ENCODE measurements around the gene MERTK.
"Not testable (repeated sequence)": the region's sequence is repeated elsewhere in the genome, so short reads cannot be mapped to it uniquely, and the experiment has no call there.

The MERTK gene

GRCh38 chr2:112047537-112048235, 149.3 kb downstream of the MERTK start:
- no peak for DNase-seq (ENCODE audit: low read depth)

DNA sequence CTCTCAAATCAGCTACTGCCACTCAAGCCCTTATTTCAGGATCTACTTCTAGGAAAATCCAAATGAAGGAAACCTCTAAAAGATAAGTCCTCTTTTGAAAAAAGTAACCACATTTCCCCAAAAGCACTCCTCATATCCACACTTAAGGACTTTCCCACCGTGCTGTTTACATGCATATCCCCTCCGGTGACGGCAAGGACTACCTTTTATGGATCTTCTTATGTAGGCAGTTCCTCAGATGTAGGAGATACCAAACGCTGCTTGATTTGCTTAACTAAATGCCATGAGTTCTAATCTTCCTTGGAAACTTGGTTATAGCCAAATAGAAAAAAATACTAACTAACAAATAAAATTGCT, 149.8 kb downstream of the MERTK start:
- no peak for DNase-seq (ENCODE audit: low read depth)

DNA sequence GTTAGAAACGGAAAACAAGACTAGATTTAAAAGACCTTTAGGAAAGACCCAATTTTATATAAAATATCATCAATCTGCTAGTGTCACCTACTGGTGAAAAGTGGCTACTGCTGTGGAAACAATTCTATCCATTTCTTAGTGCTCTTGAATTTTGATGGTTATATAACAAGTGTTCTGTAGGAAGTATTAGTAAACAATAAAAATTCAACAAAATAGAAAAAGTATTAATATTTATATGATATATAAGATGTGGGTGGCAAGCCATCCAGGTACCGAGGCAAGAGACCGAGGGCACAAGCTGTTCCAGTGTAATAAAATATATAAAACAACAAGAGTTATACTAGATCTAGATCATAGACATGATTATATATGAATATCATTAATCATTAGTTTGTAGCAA, 150.5 kb downstream of the MERTK start:
- peak; percentile 44 for DNase-seq (ENCODE audit: low read depth)

DNA sequence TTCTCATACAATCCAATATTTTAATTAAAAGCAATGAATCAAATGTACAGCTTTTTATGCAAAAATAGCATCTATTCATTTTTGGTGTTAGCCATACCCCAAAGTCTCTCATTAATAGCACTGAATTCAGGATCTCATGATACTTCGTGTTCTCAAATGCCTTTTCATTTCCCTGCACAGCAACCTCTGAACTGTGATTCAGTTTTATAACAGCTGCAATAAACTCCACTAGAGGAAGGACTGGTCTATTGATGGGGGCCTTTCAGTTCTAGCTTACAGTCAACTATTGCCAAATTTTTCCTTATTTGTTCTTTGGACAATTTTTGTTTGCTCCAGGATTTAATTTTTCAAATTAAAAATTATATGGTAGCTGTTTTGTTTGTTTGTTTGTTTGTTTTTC, 151.9 kb downstream of the MERTK start:
- DNase-seq (ENCODE audit: low read depth), result no peak

GRCh38 chr2:112053917-112054846, 155.8 kb downstream of the MERTK start:
- DNase-seq (ENCODE audit: low read depth), result peak; percentile 87

- DNase-seq (ENCODE audit: low read depth), result peak; percentile 95
Observed at GRCh38 chr2:112054847-112055729, 156.7 kb downstream of the MERTK start, which contains the start of gene TMEM87B. Gene TMEM87B (plus strand): TSS chr2:112055269. CDS start chr2:112055592, 323 bp downstream.

DNA sequence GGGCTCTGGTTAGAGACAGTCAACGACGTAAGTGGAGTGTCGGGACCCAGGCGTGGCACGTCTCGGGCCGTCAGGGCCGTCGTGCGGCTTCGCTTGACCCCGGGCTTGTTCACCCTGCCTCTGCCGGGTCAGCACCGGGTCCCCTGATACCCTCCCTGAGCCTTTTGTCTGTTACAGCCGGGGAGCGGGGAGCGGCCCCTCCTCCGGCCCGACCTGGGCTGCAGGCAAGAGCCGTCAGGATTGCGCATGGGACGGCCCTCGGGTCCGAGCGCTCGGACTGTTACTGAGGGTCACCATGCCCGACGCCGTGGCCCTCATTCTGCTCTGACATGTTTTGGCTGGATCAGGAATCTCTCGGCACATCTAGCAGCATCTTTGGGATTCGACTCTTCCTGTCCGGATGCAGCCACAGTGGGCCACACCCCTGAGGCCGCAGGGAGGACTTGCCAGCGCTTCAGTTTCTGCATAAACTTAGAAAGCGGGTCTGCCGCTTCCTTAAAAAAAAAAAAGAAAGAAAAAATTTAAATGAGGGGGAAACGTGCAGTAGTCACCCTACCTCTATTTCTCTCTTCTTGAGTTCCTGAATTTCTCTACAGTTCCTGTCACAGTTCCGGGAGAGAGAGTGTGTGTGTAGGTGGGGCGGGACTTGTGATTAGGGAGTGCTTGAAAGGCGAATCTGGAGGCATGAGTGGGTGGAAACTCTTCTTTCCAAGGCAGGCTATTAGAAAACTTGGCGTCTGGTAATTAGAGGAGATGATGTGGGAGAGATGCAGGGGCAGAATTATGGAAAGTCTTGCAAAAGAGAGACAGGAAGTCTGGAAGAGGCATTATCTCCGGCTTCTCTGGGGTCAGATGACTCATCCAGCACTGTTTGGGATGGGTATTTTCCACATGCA, 157.6 kb downstream of the MERTK start:
- DNase-seq (ENCODE audit: low read depth), result peak; percentile 89

GRCh38 chr2:112056626-112056987, 158.2 kb downstream of the MERTK start:
- no peak for DNase-seq (ENCODE audit: low read depth)

GRCh38 chr2:112059671-112060070, 161.3 kb downstream of the MERTK start:
- DNase-seq (ENCODE audit: low read depth), result no peak

GRCh38 chr2:112061299-112061698, 162.9 kb downstream of the MERTK start:
- no peak for DNase-seq (ENCODE audit: low read depth)

GRCh38 chr2:112061840-112062239, 163.4 kb downstream of the MERTK start:
- DNase-seq (ENCODE audit: low read depth), result no peak

DNA sequence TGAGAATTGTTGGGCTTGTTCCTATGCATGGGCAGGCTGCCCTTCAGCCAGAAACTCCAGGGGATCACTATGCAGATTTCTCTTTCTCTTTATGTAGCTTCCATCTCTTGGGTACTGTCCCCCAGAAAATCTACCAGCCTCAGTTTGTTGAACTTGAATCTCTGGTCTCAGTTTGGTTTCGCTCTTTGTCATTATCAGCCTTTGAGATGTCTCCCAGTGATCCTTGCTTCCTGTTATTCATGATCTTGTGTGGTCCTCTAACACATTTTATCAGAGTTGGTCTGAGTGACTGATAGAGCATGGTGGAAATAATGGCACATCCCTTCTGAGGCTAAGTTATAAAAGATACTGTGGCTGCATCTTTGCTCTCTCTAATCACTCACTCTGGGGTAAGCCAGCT, 164.5 kb downstream of the MERTK start:
- DNase-seq (ENCODE audit: low read depth), result no peak

GRCh38 chr2:112065486-112065885, 167.1 kb downstream of the MERTK start:
- no peak for DNase-seq (ENCODE audit: low read depth)

GRCh38 chr2:112065966-112066365, 167.6 kb downstream of the MERTK start:
- DNase-seq (ENCODE audit: low read depth), result no peak

- not testable (repeated sequence) for DNase-seq (ENCODE audit: low read depth)
Observed at GRCh38 chr2:112069794-112070193, 171.4 kb downstream of the MERTK start.

GRCh38 chr2:112073875-112074274, 175.5 kb downstream of the MERTK start:
- no peak for DNase-seq (ENCODE audit: low read depth)

DNA sequence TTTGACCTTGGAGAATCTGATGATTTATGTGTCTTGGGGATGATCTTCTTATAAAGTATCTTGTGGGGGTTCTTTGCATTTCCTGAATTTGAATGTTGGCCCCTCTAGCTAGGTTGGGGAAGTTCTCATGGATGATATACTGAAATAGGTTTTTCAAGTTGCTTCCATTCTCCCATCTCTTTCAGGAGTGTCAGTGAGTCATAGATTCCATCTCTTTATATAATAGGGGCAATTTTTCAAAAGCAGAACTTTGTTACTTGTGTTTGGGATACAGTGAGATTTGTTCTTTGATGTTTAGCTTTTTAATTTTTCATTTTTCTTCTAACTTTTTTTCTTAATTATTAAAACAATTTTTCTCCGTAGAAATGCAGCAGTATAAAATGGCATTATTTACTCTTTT, 176.1 kb downstream of the MERTK start:
- DNase-seq (ENCODE audit: low read depth), result no peak

- DNase-seq (ENCODE audit: low read depth), result no peak
Observed at GRCh38 chr2:112075490-112076260, 177.3 kb downstream of the MERTK start.

- no peak for DNase-seq (ENCODE audit: low read depth)
Observed at GRCh38 chr2:112077814-112078213, 179.4 kb downstream of the MERTK start.
